Measurements from ENCODE around the gene RPAP2.

DNA sequence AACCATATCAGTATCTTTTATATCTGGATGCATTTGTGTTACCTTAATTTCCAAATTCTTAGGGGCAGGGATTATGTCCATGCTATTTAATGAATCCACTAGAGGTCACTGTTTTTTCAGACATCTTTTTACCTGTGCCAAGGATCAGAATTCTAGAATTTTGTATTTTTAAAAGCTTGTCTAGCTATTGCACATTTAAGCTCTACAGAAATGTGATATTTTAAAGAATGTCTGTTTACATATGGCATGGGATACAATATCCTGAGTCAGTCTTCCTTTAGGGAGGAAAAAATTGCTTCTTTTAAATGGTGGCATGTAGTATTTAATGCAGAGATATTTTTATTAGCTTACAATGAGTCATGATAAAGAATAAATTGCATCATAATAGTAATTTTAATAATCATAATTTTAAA lies 11.3 kb downstream of the RPAP2 start:
- TF ChIP-seq TSHZ2 (CRISPR knock-in tag; IDR thresholded peaks at IDR 0.05) (no peak), CSRNP3 (CRISPR knock-in tag; IDR thresholded peaks at IDR 0.05) (no peak), ISL1 (CRISPR knock-in tag; IDR thresholded peaks at IDR 0.05) (no peak), TOX (CRISPR knock-in tag; IDR thresholded peaks at IDR 0.05; ENCODE audit: borderline replicate concordance) (no peak), ARNTL (CRISPR knock-in tag; IDR thresholded peaks at IDR 0.05; ENCODE audit: borderline replicate concordance, low read depth) (no peak), BACH2 (CRISPR knock-in tag; IDR thresholded peaks at IDR 0.05; ENCODE audit: borderline replicate concordance) (no peak), RARB (CRISPR knock-in tag; IDR thresholded peaks at IDR 0.05) (no peak), ZNF565 (CRISPR knock-in tag; conservative IDR thresholded peaks at IDR 0.05; ENCODE audit: low read depth) (no peak), ZFP30 (CRISPR knock-in tag; IDR thresholded peaks at IDR 0.05) (no peak), ZFP3 (CRISPR knock-in tag; IDR thresholded peaks at IDR 0.05) (no peak), ZNF8 (CRISPR knock-in tag; IDR thresholded peaks at IDR 0.05) (no peak)
- TF ChIP-seq, protein P1, sequence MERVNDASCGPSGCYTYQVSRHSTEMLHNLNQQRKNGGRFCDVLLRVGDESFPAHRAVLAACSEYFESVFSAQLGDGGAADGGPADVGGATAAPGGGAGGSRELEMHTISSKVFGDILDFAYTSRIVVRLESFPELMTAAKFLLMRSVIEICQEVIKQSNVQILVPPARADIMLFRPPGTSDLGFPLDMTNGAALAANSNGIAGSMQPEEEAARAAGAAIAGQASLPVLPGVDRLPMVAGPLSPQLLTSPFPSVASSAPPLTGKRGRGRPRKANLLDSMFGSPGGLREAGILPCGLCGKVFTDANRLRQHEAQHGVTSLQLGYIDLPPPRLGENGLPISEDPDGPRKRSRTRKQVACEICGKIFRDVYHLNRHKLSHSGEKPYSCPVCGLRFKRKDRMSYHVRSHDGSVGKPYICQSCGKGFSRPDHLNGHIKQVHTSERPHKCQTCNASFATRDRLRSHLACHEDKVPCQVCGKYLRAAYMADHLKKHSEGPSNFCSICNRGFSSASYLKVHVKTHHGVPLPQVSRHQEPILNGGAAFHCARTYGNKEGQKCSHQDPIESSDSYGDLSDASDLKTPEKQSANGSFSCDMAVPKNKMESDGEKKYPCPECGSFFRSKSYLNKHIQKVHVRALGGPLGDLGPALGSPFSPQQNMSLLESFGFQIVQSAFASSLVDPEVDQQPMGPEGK (CRISPR knock-in tag; IDR thresholded peaks at IDR 0.05; ENCODE audit: borderline replicate concordance), result no peak
- TF ChIP-seq, protein P2, sequence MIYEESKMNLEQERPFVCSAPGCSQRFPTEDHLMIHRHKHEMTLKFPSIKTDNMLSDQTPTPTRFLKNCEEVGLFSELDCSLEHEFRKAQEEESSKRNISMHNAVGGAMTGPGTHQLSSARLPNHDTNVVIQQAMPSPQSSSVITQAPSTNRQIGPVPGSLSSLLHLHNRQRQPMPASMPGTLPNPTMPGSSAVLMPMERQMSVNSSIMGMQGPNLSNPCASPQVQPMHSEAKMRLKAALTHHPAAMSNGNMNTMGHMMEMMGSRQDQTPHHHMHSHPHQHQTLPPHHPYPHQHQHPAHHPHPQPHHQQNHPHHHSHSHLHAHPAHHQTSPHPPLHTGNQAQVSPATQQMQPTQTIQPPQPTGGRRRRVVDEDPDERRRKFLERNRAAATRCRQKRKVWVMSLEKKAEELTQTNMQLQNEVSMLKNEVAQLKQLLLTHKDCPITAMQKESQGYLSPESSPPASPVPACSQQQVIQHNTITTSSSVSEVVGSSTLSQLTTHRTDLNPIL (CRISPR knock-in tag; IDR thresholded peaks at IDR 0.05; ENCODE audit: low read depth), result no peak

Data from SK-N-SH treated with all-trans-retinoic acid at 6 μM for 48 hours (cell line).